Mucosa of stomach (tissue), 1 donor: Measurements from ENCODE around the gene IKBKE.

ENCODE experiments used
- H3K27me3 ChIP-seq: one replicate; pipeline ENCODE4 v1.7.0; 2013; ENCODE audit warnings: mild to moderate bottlenecking, low read length; ENCODE audit not compliant: control insufficient read depth, insufficient read depth
- H3K36me3 ChIP-seq: one replicate; pipeline ENCODE4 v1.7.0; 2013; ENCODE audit warnings: low read length; ENCODE audit not compliant: control insufficient read depth, insufficient read depth
- H3K4me1 ChIP-seq: one replicate; pipeline ENCODE4 v1.7.0; 2013; ENCODE audit warnings: mild to moderate bottlenecking, low read length; ENCODE audit not compliant: control insufficient read depth, insufficient read depth
- H3K4me3 ChIP-seq: one replicate; pipeline ENCODE4 v1.7.0; 2013; ENCODE audit warnings: low read length
- H3K9ac ChIP-seq: one replicate; pipeline ENCODE4 v1.7.0; 2013; ENCODE audit warnings: mild to moderate bottlenecking, low read length, moderate library complexity
- H3K9me3 ChIP-seq: one replicate; pipeline ENCODE4 v1.7.0; 2013; ENCODE audit warnings: mild to moderate bottlenecking, low read length, moderate library complexity; ENCODE audit not compliant: control insufficient read depth
- donor health status: Pancreatic carcinoma.

IKBKE gene

DNA sequence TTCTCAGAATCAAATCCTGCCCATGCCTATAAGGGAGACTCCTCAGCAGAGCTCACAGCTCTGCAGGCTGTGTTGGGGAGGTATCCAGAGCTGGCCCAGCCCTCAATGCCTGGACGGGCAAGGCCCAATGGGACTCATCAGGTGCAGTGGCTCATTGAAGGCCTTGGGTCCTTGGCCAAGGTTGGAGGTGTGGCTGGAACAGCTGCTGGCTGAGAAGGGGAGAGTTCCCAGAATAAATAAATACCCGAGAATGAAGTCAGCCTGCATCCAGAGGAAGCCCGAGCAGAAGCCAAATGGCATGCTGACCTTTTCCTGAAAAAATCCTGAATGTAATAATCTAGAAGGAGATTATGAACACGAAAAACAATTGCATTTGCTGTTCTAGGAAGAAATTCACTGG is 25.2 kb upstream of the IKBKE start:
- H3K9ac ChIP-seq = no peak overlapping the region
- no peaks in the 10 kb centered on the region for H3K36me3 ChIP-seq
- no peaks in the 10 kb centered on the region for H3K27me3 ChIP-seq
- H3K4me3 ChIP-seq = no peak overlapping the region
- no peaks in the 10 kb centered on the region for H3K4me1 ChIP-seq
- no peaks in the 10 kb centered on the region for H3K9me3 ChIP-seq

DNA sequence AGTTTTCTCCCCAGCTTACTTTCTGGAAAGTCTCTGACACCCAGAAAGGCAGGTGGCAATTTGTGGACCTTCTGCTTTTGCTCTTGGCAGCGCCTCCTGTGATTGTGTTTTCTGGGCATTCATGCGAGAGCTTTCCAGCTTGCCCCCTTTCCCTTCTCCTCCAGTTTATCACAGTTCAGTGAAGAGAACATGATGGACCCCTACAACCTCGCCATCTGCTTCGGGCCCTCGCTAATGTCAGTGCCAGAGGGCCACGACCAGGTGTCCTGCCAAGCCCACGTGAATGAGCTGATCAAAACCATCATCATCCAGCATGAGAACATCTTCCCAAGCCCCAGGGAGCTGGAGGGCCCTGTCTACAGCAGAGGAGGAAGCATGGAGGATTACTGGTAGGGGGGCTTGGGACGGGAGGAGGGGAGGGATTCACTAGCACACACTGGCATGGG is 24.3 kb upstream of the IKBKE start:
- Histone ChIP-seq H3K9me3 (no peaks in the 10 kb centered on the region), H3K4me1 (no peaks in the 10 kb centered on the region), H3K4me3 (no peak overlapping the region), H3K9ac (no peak overlapping the region), H3K27me3 (no peaks in the 10 kb centered on the region), H3K36me3 (no peaks in the 10 kb centered on the region)

DNA sequence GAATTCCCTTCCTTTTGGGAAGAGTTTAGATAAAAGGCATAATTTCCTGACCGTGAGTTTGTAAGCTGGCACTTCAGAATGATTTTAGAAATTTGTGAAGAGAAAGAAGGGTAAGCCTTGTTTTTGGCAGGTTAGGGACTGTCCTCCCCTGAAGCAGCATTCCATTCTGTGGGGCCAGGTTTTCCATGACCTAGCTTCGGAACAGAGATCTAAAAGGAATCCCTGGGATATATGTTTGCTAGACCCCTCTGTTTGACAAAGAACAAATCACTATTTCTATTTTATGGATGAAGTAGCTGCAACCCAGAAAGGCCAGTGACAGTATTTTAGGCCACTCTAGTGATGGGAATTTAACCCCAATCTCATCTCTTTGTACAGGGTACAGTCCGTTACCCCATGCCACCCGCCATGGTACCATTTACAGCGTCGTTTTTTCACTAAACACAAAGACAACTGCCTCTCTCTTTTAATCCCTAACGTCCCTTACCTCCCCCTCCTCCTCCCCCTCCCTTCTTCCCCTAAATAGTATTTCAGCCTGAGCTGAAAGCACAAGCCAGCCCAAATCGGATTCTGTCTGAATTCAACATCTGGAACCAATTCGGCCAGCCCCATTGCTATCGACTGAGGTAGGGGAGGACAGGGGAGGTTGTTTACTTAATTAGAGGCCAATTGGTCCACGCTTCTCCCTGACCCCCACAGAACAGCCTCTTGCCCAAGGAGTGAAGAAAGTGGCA is 23.4 kb upstream of the IKBKE start:
- Histone ChIP-seq H3K4me3 (no peak overlapping the region), H3K9me3 (no peaks in the 10 kb centered on the region), H3K27me3 (no peaks in the 10 kb centered on the region), H3K4me1 (no peaks in the 10 kb centered on the region), H3K36me3 (no peaks in the 10 kb centered on the region), H3K9ac (no peak overlapping the region)

DNA sequence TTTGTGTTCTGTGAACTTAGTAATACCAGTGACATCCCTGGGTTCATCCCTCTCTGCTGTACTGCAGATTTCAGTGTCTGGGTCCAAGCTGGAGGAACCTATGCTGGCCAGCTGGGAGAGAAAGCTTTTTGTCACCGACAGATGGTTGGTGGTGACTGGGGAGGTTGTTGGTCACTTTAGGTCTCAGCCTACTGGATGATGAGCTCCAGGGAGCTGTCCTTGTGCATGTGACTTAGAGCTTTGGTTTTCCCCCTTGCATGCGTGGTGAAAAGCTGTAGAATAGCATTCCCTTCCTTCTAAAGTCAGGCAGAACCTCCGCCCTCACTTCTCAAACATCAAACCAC is 22.9 kb upstream of the IKBKE start:
- Histone ChIP-seq H3K36me3 (no peaks in the 10 kb centered on the region), H3K27me3 (no peaks in the 10 kb centered on the region), H3K4me3 (no peak overlapping the region), H3K9ac (no peak overlapping the region), H3K4me1 (no peaks in the 10 kb centered on the region), H3K9me3 (no peaks in the 10 kb centered on the region)

DNA sequence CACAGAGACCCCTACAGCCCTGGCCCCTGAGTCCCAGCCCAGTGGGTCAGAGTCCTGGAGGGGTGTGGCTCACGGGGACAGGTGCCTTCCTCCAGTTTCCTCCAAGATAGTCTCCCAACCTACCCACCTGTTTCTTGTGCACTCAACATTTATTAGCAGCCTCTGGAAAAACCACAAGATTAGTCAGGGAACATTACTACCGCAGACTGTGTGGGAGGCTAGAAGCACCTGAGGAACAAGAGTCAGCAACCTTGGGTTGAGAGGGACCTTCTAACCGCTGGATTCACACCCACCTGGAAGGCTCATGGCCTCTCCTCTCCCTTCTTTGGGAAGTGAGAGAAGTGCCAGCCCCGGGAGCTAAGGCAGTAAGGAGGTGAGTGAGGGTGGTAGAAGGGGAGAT is 22.5 kb upstream of the IKBKE start:
- no peaks in the 10 kb centered on the region for H3K27me3 ChIP-seq
- H3K4me3 ChIP-seq = no peak overlapping the region
- no peaks in the 10 kb centered on the region for H3K4me1 ChIP-seq
- no peaks in the 10 kb centered on the region for H3K9me3 ChIP-seq
- no peaks in the 10 kb centered on the region for H3K36me3 ChIP-seq
- no peak overlapping the region for H3K9ac ChIP-seq

DNA sequence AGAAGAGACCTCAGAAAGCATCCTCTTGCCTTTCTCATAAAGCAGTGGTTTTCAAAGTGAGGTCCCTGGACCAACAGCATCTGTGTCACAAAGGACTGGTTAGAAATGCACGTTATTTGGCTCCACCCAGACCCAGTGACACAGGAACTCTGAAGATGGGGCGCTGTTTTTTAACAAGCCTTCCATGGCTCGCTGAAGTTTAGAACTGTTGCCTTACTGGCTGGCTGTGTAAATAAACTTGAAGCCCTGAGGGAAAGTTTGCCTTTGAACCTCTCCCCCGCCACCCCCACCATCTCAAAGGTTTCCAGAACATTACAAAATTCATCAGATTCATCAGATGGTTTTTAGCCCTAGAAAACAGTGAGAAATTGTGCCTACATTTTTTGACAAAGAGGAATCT is 21.8 kb upstream of the IKBKE start:
- no peaks in the 10 kb centered on the region for H3K27me3 ChIP-seq
- no peak overlapping the region for H3K4me3 ChIP-seq
- H3K9ac ChIP-seq = no peak overlapping the region
- H3K36me3 ChIP-seq = no peaks in the 10 kb centered on the region
- no peaks in the 10 kb centered on the region for H3K4me1 ChIP-seq
- H3K9me3 ChIP-seq = no peaks in the 10 kb centered on the region

DNA sequence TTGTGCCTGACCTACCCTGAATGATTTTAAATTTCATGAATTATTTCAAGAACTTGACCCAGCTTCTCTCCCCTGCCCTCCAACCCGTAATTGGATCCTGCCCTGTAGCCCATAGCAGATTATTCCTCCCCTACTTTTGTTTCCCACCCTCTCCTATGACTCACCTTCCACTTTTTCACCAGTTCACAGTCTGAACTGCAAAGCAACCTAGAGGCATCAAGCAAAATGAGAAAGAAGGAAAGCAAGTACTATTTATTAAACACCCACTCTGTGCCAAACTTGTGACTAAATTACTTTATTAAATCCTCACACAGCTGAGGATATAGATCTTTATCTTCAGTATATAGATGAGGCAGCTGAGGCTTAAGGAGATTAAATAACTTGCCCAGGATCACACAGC is 20.7 kb upstream of the IKBKE start:
- H3K4me3 ChIP-seq = no peak overlapping the region
- no peaks in the 10 kb centered on the region for H3K36me3 ChIP-seq
- H3K4me1 ChIP-seq = no peaks in the 10 kb centered on the region
- no peaks in the 10 kb centered on the region for H3K9me3 ChIP-seq
- no peak overlapping the region for H3K9ac ChIP-seq
- H3K27me3 ChIP-seq = no peaks in the 10 kb centered on the region

DNA sequence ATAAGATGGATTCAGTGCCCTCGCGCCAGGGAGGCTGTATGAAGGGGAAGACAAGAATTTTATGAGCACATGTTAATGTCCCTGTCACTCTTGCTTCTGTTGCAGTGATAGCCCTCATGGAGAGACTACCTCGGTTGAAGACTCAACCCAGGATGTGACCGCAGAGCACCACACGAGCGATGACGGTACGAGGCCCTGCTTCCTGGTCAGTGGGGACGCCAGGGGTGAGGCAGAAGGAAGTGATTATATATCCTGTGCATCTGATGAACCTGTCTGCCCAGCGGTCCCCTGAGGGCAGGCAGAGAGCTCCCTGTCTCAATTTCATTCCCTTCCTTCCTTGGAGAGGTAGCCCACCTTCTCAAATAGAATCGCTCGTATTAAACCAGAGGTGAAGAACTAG is 20.0 kb upstream of the IKBKE start:
- Histone ChIP-seq H3K36me3 (no peaks in the 10 kb centered on the region), H3K4me3 (no peak overlapping the region), H3K4me1 (no peaks in the 10 kb centered on the region), H3K27me3 (no peaks in the 10 kb centered on the region), H3K9me3 (no peaks in the 10 kb centered on the region), H3K9ac (no peak overlapping the region)

DNA sequence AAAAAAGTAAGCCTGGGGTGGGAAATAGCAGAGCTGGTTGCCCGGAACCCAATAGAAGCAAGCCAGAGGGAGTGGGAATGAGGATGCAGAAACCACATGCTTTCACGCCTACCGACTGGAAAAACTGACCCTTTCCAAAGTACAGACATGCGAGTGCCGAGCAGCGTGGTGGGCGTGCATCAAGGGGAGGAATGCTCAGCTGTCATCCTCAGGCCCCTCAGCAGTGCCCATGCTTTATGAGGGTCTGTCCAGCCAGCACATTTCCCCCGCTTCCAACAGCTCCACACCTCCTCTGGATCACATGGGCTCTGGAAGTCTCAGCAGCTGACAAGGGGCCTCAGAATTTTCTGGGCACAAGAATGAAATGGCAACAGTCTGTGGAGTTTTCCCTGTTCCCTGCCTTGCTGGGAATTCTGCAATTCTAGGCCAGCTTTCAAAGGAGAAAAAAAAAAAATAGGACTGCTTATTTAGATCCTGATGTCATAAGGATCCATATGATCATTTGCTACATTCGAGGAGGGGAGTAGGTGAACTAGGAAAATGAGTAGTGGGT is 19.1 kb upstream of the IKBKE start:
- no peak overlapping the region for H3K4me3 ChIP-seq
- no peaks in the 10 kb centered on the region for H3K27me3 ChIP-seq
- no peak overlapping the region for H3K9ac ChIP-seq
- H3K4me1 ChIP-seq = peaks cover 6% of the 10 kb centered on the region
- H3K9me3 ChIP-seq = no peaks in the 10 kb centered on the region
- no peaks in the 10 kb centered on the region for H3K36me3 ChIP-seq

DNA sequence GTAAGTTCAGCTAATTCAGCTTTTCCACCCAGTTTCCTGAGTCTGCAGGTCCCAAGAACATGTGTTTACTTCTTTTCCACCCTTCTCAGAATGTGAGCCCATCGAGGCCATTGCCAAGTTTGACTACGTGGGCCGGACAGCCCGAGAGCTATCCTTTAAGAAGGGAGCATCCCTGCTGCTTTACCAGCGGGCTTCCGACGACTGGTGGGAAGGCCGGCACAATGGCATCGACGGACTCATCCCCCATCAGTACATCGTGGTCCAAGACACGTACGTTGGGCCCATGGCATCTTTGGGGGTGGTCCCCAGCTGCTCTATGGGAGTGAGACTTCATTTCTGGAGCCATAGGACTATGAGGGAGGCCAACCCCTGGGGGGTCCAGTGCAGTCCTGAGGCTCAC is 17.2 kb upstream of the IKBKE start:
- Histone ChIP-seq H3K9me3 (no peaks in the 10 kb centered on the region), H3K9ac (no peak overlapping the region), H3K36me3 (no peaks in the 10 kb centered on the region), H3K4me1 (peaks cover 20% of the 10 kb centered on the region), H3K4me3 (no peak overlapping the region), H3K27me3 (no peaks in the 10 kb centered on the region)

DNA sequence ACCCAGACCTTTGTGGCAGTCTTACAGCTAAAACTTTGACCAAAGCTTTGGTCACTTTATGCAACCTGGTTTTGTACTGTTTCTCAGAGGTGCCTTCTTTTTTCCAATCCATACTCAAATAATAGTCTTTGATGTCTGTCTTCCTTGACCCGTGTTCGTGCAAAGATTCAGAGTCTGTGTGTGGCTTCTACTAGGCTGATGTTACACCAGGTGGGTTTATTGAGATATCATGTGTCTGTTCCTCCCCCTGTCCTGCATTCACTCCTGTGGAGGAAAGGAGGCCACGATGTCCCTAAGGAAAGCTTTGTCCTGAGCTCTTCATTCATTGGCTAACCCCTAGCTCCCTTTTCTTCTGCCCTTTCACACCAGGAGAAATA is 15.0 kb upstream of the IKBKE start:
- Histone ChIP-seq H3K4me1 (peaks cover 20% of the 10 kb centered on the region), H3K27me3 (no peaks in the 10 kb centered on the region), H3K9ac (no peak overlapping the region), H3K36me3 (no peaks in the 10 kb centered on the region), H3K4me3 (no peak overlapping the region), H3K9me3 (no peaks in the 10 kb centered on the region)

DNA sequence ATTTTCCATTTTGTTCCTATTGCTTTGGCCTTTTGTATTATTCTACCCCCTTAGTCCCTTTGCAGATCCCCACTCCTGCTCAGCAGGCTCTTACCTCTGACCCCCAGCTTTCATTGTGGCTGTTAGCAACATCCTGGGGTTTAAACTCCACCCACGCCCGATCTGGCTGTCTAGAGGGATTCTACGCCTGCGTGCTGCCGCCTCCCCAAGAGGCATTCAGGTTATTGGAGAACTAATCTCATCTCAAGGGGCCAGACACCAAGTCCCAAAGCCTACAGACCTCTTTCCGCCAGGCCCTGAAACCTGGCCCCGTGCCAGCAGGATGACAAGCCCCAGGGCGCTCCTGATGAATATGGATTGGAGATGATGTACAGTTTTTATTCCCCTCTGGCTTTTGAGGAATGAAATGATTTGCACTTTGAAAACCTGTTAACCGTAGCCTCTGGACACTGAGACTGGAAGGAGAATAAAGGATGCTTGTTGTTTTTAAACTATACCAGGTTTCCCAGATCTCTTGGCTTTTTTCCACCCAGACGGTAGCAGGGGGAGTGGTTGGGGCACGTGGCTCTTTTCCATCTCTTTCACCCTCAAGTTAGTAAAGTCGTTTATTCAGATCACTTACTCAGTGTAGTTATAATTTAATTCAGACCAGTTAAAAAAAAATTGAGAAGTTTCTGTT is 14.5 kb upstream of the IKBKE start:
- Histone ChIP-seq H3K9me3 (no peaks in the 10 kb centered on the region), H3K4me1 (peaks cover 20% of the 10 kb centered on the region), H3K27me3 (no peaks in the 10 kb centered on the region), H3K36me3 (no peaks in the 10 kb centered on the region), H3K4me3 (no peak overlapping the region), H3K9ac (no peak overlapping the region)
